SK-N-MC (cell line): ENCODE data around the gene LBX1.

Source experiments
- DNase-seq: peaks from one replicate; pipeline ENCODE4 v3.0.0-alpha.2; 2011; ENCODE audit warnings: low read depth, low spot score
- H3K27ac ChIP-seq: fragments of 200-600 bp; sonication (generic); 2 replicates; pipeline ENCODE4 v1.5.1; 2016; ENCODE audit warnings: mixed run types
- H3K36me3 ChIP-seq: fragments of 200-600 bp; sonication (generic); 2 replicates; pipeline ENCODE4 v1.6.1; 2017; ENCODE audit warnings: antibody characterized with exemption, low read length, mixed read lengths; ENCODE audit not compliant: insufficient read depth
- H3K4me3 ChIP-seq: fragments of 200-600 bp; sonication (generic); 2 replicates; pipeline ENCODE4 v1.5.1; 2016
- H3K9ac ChIP-seq: fragments of 200-600 bp; sonication (generic); 2 replicates; pipeline ENCODE4 v1.8.0; 2017; ENCODE audit warnings: mixed run types, mixed read lengths; ENCODE audit not compliant: insufficient read length
- H3K9me3 ChIP-seq: fragments of 200-600 bp; sonication (generic); 2 replicates; pipeline ENCODE4 v1.6.1; 2017; ENCODE audit warnings: low read depth, mild to moderate bottlenecking, antibody characterized with exemption, low read length, moderate library complexity, mixed read lengths
- EZH2 ChIP-seq: fragments of 200-600 bp; sonication (generic); IDR thresholded peaks from one replicate; pipeline ENCODE4 v1.6.1; 2017; ENCODE audit warnings: antibody characterized with exemption
- FOXP2 ChIP-seq: optimal IDR thresholded peaks from 2 replicates; pipeline ENCODE3; 2011; ENCODE audit warnings: mild to moderate bottlenecking, moderate library complexity; ENCODE audit not compliant: insufficient read depth; ENCODE audit errors: extremely low read length, control extremely low read depth
- POLR2AphosphoS5 ChIP-seq: IDR thresholded peaks from 2 replicates; pipeline ENCODE4 v1.6.1; 2012; ENCODE audit warnings: mild to moderate bottlenecking, low read depth, low read length, borderline replicate concordance

The LBX1 gene

DNA sequence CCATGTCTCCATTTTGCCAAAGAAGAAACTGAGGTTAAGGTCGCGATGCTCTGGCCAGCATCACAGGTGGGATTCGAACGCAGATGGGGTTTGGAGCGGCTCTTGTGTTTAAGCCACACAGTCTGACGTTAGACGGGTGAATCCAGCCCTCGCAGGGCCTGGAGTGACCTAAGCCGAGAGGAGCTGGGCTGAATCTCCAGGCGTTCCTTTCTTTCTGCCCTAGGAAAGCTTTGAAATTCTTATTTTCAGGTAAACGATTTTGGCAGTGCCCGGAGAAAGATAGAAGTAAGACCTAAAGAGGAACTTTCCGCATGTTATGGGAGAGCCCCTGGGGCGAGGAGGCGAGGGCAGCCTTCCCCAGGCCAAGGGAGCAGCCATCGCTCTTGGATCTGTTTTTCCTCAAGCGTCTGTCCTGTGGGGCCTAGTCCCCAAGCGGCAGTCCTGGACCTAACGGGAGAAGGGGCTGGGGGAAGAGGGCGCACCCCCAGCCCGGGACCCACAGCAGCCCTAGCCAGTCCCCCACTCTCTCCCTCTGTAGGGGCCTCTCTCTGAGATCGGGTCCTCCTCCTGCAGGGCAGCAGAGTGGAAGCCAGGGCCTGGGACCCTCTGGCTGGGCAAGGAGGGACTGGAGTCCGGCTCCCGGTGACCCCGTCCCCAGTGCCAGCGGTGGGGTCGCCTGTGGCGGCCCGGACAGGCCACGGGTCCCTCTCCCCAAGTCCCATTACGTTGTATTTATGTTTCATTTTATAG lies 8.9 kb upstream of the LBX1 start:
- no peak for DNase-seq
- no peaks in the 10 kb centered on the region for H3K36me3 ChIP-seq
- H3K27ac ChIP-seq: no peak overlapping the region
- no peak for TF ChIP-seq FOXP2
- TF ChIP-seq EZH2: no peak
- TF ChIP-seq POLR2AphosphoS5: no peak
- H3K9me3 ChIP-seq: no peaks in the 10 kb centered on the region
- no peak overlapping the region for H3K9ac ChIP-seq
- H3K4me3 ChIP-seq: no peak overlapping the region

DNA sequence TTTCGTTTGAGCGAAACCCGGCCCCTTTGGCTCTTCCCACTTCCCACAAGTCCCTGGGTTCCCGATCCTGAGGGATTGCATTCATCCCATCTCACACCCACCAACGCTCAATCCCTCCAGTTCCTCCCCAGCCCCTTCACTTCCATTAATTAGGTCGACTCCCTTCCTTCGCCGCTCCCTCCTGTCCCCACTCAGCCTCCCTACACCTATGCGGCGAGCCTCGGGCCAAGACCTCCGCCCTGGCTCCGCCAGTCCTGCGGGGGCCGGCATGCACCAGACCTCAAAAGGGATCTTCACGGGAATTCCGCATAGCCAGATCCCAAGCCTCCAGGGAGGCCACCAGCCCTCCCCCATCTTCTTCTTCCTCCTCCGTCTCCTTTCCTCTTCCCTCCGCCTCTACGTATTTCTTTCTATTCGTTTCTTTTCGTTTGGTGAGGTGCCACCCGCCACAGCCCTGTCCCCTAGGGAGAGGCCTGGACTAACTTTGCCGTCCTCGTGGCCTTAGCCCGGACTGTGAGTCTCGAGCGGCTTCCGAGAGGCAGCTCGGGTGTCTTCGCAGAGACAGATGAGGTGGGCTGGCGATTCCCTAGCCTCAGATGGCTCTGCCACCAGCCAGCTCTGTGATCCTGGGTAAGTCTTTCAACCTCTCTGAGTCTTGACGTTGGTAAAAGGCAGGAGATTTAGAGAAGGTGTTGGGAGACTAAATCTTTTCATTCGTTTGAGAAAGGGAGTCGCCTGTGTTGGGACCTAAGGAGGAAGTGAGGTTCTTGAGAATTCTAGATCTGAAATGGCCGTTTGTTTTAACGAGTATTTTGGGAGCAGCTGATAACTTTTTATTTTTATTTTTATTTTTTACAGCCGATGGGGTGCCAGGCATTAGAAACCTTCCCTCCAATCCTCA lies 8.1 kb upstream of the LBX1 start:
- H3K9ac ChIP-seq: no peak overlapping the region
- no peaks in the 10 kb centered on the region for H3K36me3 ChIP-seq
- no peak for DNase-seq
- no peak overlapping the region for H3K27ac ChIP-seq
- H3K4me3 ChIP-seq: no peak overlapping the region
- H3K9me3 ChIP-seq: no peaks in the 10 kb centered on the region
- TF ChIP-seq POLR2AphosphoS5: no peak
- TF ChIP-seq EZH2: no peak
- TF ChIP-seq FOXP2: no peak

DNA sequence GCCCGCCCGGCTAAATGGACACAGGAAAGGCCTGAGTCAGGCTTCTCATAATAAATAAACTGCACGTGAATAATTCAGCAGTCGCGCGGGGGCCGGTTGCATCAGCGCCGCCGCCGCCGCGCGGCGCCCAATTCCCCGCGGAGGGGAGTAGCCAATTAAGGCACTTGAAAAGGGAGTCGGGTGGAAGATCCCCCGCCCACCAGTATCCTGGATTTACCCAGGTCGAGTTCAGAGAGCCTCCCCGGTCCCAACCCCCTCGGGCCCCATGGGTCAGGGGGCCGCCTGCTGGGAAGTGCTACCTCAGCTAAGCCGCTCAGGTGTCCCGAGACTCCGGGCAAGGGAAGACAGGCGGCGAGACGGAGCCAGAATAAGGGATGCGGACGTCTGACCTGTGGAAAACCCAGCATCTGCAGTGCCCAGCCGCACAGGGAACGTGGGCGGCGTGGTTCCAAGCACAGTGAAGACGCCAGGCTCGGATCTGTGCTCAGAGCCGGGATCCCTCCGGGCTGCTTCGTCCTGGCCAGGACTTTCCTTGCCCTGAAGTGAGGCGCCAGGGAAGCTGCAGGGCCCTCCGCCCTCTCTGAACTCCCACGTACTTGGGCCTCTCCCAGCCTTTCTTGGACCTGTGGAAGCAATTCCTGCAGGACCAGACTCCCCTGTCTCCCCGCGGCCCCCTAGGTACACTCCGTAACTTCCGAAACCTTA lies 7.3 kb upstream of the LBX1 start:
- H3K36me3 ChIP-seq: no peaks in the 10 kb centered on the region
- DNase-seq: no peak
- no peaks in the 10 kb centered on the region for H3K9me3 ChIP-seq
- no peak overlapping the region for H3K9ac ChIP-seq
- TF ChIP-seq FOXP2: no peak
- TF ChIP-seq EZH2: no peak
- TF ChIP-seq POLR2AphosphoS5: no peak
- no peak overlapping the region for H3K27ac ChIP-seq
- no peak overlapping the region for H3K4me3 ChIP-seq

DNA sequence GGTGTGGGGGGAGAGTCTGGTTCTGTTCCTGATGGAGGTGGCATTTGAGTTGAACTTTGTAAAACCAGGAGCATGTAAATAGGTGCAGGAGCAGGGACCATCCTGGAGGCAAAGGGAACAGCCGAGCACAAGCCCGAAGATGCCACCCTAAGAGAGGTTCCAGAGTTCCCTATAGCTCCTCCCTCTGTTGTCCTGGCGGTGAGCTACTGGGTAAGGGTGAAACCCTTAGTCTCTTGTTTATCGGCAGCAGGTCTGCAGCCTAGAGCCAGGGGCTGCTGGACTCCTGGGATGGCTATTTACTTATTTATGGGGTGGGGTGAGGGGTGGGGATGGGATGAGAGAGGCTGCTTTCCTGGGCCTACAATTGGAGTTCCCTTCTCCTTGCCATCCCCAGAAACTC lies 6.5 kb upstream of the LBX1 start:
- Histone ChIP-seq H3K4me3 (no peak overlapping the region), H3K36me3 (no peaks in the 10 kb centered on the region)
- DNase-seq: no peak

DNA sequence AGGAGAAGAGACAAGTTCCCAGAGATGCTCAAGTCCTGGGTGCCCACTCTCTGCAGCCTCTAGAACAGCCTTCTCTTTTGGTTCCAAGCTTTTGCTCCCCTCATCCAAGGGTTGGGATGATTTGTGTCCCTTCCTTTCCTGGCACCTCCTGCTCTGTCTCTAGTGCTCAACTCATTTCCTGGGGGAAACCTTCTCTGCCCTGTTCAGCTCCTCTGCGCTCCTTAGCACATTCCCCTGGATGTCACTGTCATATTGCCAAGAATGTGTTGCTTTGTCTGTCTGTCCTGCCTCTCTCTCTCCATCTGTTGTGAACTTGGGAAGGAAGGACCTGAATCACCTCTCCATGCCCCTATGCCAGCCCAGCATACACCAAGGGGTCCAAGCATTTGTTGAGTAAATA lies 5.1 kb upstream of the LBX1 start:
- Histone ChIP-seq H3K9me3 (no peaks in the 10 kb centered on the region), H3K9ac (no peak overlapping the region), H3K27ac (no peak overlapping the region), H3K4me3 (no peak overlapping the region), H3K36me3 (no peaks in the 10 kb centered on the region)
- TF ChIP-seq EZH2: no peak
- TF ChIP-seq POLR2AphosphoS5: no peak
- no peak for TF ChIP-seq FOXP2
- no peak for DNase-seq

More for the DNA sequence above, 6.5 kb upstream of the LBX1 start:
- Histone ChIP-seq H3K9ac (no peak overlapping the region), H3K27ac (no peak overlapping the region), H3K9me3 (no peaks in the 10 kb centered on the region)
- TF ChIP-seq POLR2AphosphoS5: no peak
- no peak for TF ChIP-seq EZH2
- no peak for TF ChIP-seq FOXP2

DNA sequence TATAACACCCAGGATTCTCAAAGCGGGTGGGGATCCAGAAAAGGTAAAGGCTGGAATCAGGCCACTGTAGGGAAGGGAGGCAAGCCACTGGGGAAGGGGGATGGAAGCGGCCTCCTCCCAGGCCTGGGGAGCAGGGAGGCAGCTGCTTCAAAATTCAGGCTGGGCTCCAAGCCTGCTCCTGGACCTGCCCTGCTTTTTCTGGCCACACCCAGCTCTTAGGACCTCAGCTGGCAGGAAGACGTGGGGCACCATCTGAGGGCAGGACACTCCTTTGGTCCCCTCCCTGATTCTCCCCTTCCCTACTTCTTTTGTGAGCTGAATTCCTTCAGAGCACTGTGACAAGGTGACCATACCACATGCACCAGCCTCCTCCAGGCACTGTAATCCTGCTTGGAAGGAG lies 4.6 kb upstream of the LBX1 start:
- TF ChIP-seq EZH2 (no peak), FOXP2 (no peak), POLR2AphosphoS5 (no peak)
- no peak for DNase-seq
- Histone ChIP-seq H3K9me3 (no peaks in the 10 kb centered on the region), H3K36me3 (no peaks in the 10 kb centered on the region), H3K27ac (no peak overlapping the region), H3K4me3 (no peak overlapping the region), H3K9ac (no peak overlapping the region)

DNA sequence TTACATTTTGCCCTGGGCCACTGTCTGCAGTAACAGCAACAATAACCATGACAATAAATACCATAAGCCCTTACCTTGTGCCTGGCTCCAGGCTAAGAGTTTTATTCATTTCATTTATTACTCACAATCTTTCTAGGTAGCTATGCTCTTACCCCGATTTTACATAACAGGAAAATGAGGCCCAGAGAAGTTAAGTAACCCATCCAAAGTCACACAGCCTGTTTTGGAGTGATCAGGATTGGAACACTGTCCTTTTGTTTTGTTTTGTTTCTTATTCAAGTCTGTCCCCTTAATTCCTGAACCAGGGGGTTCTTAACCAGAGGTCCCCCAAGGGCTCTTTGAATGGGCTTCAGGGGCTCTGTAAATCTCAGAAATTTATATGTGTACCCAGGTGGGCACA lies 4.2 kb upstream of the LBX1 start:
- Histone ChIP-seq H3K9ac (no peak overlapping the region), H3K4me3 (no peak overlapping the region)

DNA sequence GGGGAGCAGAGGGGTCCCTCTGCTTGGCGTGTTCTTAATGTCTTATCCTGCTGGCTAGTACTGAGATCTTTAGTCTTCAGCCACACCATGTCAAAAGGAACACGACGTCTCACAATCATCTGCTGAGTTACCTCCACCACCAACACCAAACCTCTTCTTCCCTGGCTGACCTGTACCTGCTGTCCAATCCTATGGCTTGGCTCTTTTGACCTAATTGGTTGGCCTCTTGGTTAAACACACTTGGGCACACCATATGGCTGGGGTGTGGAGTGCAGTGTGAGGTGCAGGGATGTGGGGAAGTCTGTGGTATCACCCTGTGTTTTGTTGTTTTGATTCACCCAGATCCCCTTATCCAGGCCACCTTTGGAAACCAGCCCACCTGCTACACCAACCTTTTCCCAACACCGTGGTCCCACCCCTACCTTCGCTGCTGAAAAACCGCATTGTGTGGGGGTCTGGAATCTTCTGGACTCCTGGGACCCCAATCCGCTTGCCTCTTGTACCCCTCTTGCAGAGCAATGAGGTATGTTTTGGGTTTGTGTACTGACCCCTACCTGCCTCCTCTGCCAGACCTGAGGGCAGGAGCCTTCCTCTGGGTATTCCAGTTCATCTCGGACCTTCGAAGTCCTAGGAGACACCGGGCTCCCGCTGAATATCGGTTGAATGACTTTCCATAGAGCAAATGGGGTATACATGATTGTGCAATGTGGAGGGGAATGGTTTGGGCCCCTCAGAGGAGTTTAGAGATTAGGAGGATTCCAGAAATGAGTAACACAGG lies 2.8 kb upstream of the LBX1 start:
- Histone ChIP-seq H3K9ac (no peak overlapping the region), H3K4me3 (no peak overlapping the region), H3K27ac (no peak overlapping the region), H3K36me3 (no peaks in the 10 kb centered on the region), H3K9me3 (no peaks in the 10 kb centered on the region)
- TF ChIP-seq POLR2AphosphoS5: no peak
- no peak for TF ChIP-seq FOXP2
- no peak for TF ChIP-seq EZH2
- no peak for DNase-seq

More for the DNA sequence above, 4.2 kb upstream of the LBX1 start:
- H3K27ac ChIP-seq: no peak overlapping the region
- no peaks in the 10 kb centered on the region for H3K36me3 ChIP-seq
- DNase-seq: no peak
- TF ChIP-seq EZH2 (no peak), POLR2AphosphoS5 (no peak), FOXP2 (no peak)
- H3K9me3 ChIP-seq: no peaks in the 10 kb centered on the region
